K562 (cell line): ENCODE results near the gene LRRC7. TPM values are rescaled to one million over a fixed set of nuclear protein-coding genes. Genes with fewer than 3 reads are reported as not detected.

Experiments
- ATAC-seq: fragments of 200-7000 bp; cut with Tn5 transposase; 3 replicates; pipeline ENCODE4 v1.9.1; 2020; ENCODE audit warnings: moderate library complexity
- BruUV-seq: library from RNA; stranded (reverse); fragments of 400-500 nt; replicated peaks from 2 replicates; lab custom pipeline; 2021; lab: Mats Ljungman, UMichigan
- CTCF ChIA-PET: fragments of 300-600 bp; formaldehyde crosslinking; extraction: SDS; loops from one replicate; lab custom pipeline; 2021; ENCODE audit warnings: low intra/inter-chr PET ratio; lab: Yijun Ruan, JAX
- POLR2A ChIA-PET: fragments of 300-600, 350-650 bp; sonication (Branson Sonifier 250); formaldehyde crosslinking; extraction: SDS; loops from one replicate; lab custom pipeline; 2021; ENCODE audit warnings: antibody characterized with exemption, inconsistent platforms; lab: Yijun Ruan, JAX
- DNase-seq, 4 experiments: peaks; one replicate each; pipeline versions ENCODE4 v3.0.0 to v3.0.0-alpha.2; 2011 to 2018; ENCODE audit warnings: low spot score in 3 of 4, mixed read lengths in 3 of 4; ENCODE audit errors: extremely low read depth in 1 of 4
- FAIRE-seq: peaks from 2 replicates; lab custom pipeline; 2011; peaks lifted over from hg19 to GRCh38; lab: Jason Lieb, UNC
- H2AFZ ChIP-seq: 2 replicates; pipeline ENCODE4 v1.6.0; 2011; ENCODE audit warnings: low read depth, low read length, control low read depth, inconsistent platforms
- H3K27ac ChIP-seq: fragments of 200-600 bp; 3 replicates; pipeline ENCODE4 v1.8.0; 2011; ENCODE audit warnings: low read depth, mild to moderate bottlenecking, control low read depth, inconsistent platforms, low read length, moderate library complexity, mixed read lengths; ENCODE audit errors: extremely low read depth
- H3K27me3 ChIP-seq, 2 experiments: fragments of 300-600 bp in 1 of 2; 2 replicates in 1 of 2; 3 replicates in 1 of 2; pipeline versions ENCODE4 v1.6.0 to v1.8.0; 2011; ENCODE audit warnings: inconsistent platforms in 2 of 2, low read length in 2 of 2, mild to moderate bottlenecking in 1 of 2, mixed read lengths in 1 of 2, moderate library complexity in 1 of 2; ENCODE audit not compliant: control insufficient read depth in 2 of 2, insufficient read depth in 2 of 2
- H3K36me3 ChIP-seq: fragments of 300-600 bp; 3 replicates; pipeline ENCODE4 v1.8.0; 2011; ENCODE audit warnings: mild to moderate bottlenecking, low read length, inconsistent platforms; ENCODE audit not compliant: control insufficient read depth, insufficient read depth
- H3K4me1 ChIP-seq, 2 experiments: fragments of 200-600 bp in 1 of 2; replicated peaks in 1 of 2; 2 replicates in 1 of 2; 3 replicates in 1 of 2; pipeline versions ENCODE4 v1.5.1 to v1.8.0; 2011; ENCODE audit warnings: inconsistent platforms in 2 of 2, low read length in 2 of 2, mild to moderate bottlenecking in 1 of 2, mixed read lengths in 1 of 2, moderate library complexity in 1 of 2; ENCODE audit not compliant: control insufficient read depth in 2 of 2, insufficient read depth in 2 of 2
- H3K4me2 ChIP-seq: 2 replicates; pipeline ENCODE4 v1.6.1; 2011; ENCODE audit warnings: low read length, control low read depth, inconsistent platforms, mixed read lengths; ENCODE audit not compliant: insufficient read depth
- H3K4me3 ChIP-seq: fragments of 200-600 bp; sonication (generic), shearing (Covaris generic); 2 replicates; pipeline ENCODE4 v1.5.1; 2016; ENCODE audit warnings: control low read depth, inconsistent platforms
- H3K79me2 ChIP-seq: fragments of 200-600 bp; 3 replicates; pipeline ENCODE4 v1.8.0; 2011; ENCODE audit warnings: low read length, inconsistent platforms; ENCODE audit not compliant: control insufficient read depth, insufficient read depth
- H3K9ac ChIP-seq, 2 experiments: 2 replicates each; pipeline versions ENCODE4 v1.6.0 to v1.6.1; 2011; ENCODE audit warnings: low read depth in 2 of 2, low read length in 2 of 2, control low read depth in 1 of 2, inconsistent platforms in 1 of 2, mild to moderate bottlenecking in 1 of 2, mixed read lengths in 1 of 2; ENCODE audit not compliant: insufficient read depth in 1 of 2
- H3K9me1 ChIP-seq: one replicate; pipeline ENCODE4 v1.6.0; 2011; ENCODE audit warnings: inconsistent platforms, mild to moderate bottlenecking, low read length, moderate library complexity; ENCODE audit not compliant: control insufficient read depth, insufficient read depth
- H3K9me3 ChIP-seq: replicated peaks from 2 replicates; pipeline ENCODE4 v1.5.1; 2011; ENCODE audit warnings: low read depth, low read length, inconsistent platforms; ENCODE audit not compliant: control insufficient read depth, insufficient read depth
- H4K20me1 ChIP-seq: replicated peaks from 2 replicates; pipeline ENCODE4 v1.6.1; 2011; ENCODE audit warnings: low read length, inconsistent platforms, mixed read lengths; ENCODE audit not compliant: control insufficient read depth, insufficient read depth
- ARID1B ChIP-seq: fragments of 450-650 bp; IDR thresholded peaks from 2 replicates; pipeline ENCODE4 v1.6.1; 2016; ENCODE audit warnings: antibody characterized with exemption, mild to moderate bottlenecking, inconsistent platforms
- BHLHE40 ChIP-seq: IDR thresholded peaks from 2 replicates; pipeline ENCODE4 v1.6.1; 2011; ENCODE audit warnings: low read length, improper control_type of control experiment
- C11orf30 ChIP-seq: fragments of 450-650 bp; IDR thresholded peaks from 2 replicates; pipeline ENCODE4 v1.6.1; 2016; ENCODE audit warnings: low read depth, mild to moderate bottlenecking
- CBFA2T3 ChIP-seq: fragments of 450-650 bp; IDR thresholded peaks from 2 replicates; pipeline ENCODE4 v1.6.1; 2017
- CREM ChIP-seq: IDR thresholded peaks from 2 replicates; pipeline ENCODE4 v1.6.1; 2014; ENCODE audit warnings: antibody characterized with exemption, low read depth
- EP300 ChIP-seq: IDR thresholded peaks from 2 replicates; pipeline ENCODE4 v1.6.1; 2012; ENCODE audit warnings: low read length, improper control_type of control experiment
- ESRRA ChIP-seq: fragments of 450-650 bp; IDR thresholded peaks from 2 replicates; pipeline ENCODE4 v1.6.1; 2014; ENCODE audit warnings: low read depth, mild to moderate bottlenecking, moderate library complexity, borderline replicate concordance
- FOSL1 ChIP-seq: fragments of 200-800 bp; sonication (Bioruptor generic); conservative IDR thresholded peaks from 2 replicates; pipeline ENCODE4 v1.6.1; 2016; ENCODE audit warnings: missing genetic modification characterization, missing compliant biosample characterization
- JUND ChIP-seq, 2 experiments: IDR thresholded peaks; 2 replicates in 1 of 2; 3 replicates in 1 of 2; pipeline ENCODE4 v1.6.1; 2011; ENCODE audit warnings: borderline replicate concordance in 2 of 2, low read depth in 2 of 2, low read length in 2 of 2, improper control_type of control experiment in 1 of 2, missing biosample characterization in 1 of 2, missing genetic modification characterization in 1 of 2, missing genetic modification reagents in 1 of 2
- KDM1A ChIP-seq, 2 experiments: fragments of 450-650 bp; IDR thresholded peaks; 2 replicates each; pipeline ENCODE4 v1.6.1; 2016; ENCODE audit warnings: mild to moderate bottlenecking in 2 of 2
- MAFF ChIP-seq: IDR thresholded peaks from 2 replicates; pipeline ENCODE4 v1.6.1; 2012; ENCODE audit warnings: low read length, improper control_type of control experiment
- MAFK ChIP-seq: IDR thresholded peaks from 2 replicates; pipeline ENCODE4 v1.6.1; 2011; ENCODE audit warnings: low read length, improper control_type of control experiment
- MBD2 ChIP-seq: sonication (generic); IDR thresholded peaks from 2 replicates; pipeline ENCODE4 v1.6.1; 2016; ENCODE audit warnings: low read depth, borderline replicate concordance
- MYC ChIP-seq, 2 experiments: fragments of 250-450 bp in 1 of 2; sonication (Bioruptor Pico) in 1 of 2; IDR thresholded peaks; 2 replicates each; pipeline versions ENCODE4 v1.5.1 to v1.6.1; 2012 to 2021; ENCODE audit warnings: low read depth in 2 of 2, borderline replicate concordance in 1 of 2, improper control_type of control experiment in 1 of 2, low read length in 1 of 2, mild to moderate bottlenecking in 1 of 2, moderate library complexity in 1 of 2
- NR2C1 ChIP-seq, 2 experiments: fragments of 450-650 bp; IDR thresholded peaks; 2 replicates each; pipeline ENCODE4 v1.6.1; 2017; ENCODE audit warnings: mild to moderate bottlenecking in 2 of 2, antibody characterized with exemption in 1 of 2, inconsistent platforms in 1 of 2, missing compliant biosample characterization in 1 of 2, missing genetic modification characterization in 1 of 2
- TEAD1 ChIP-seq, 2 experiments: fragments of 450-650 bp in 1 of 2; sonication (generic) in 1 of 2; formaldehyde crosslinking; IDR thresholded peaks; 2 replicates each; pipeline versions ENCODE4 v1.4.0 to v1.8.0; 2020 to 2022; ENCODE audit warnings: mild to moderate bottlenecking in 2 of 2, missing genetic modification reagents in 1 of 2
- TEAD4 ChIP-seq, 2 experiments: sonication (generic) in 1 of 2; formaldehyde crosslinking in 1 of 2; IDR thresholded peaks; 2 replicates each; pipeline versions ENCODE4 v1.6.1 to v1.8.0; 2012 to 2022; ENCODE audit warnings: borderline replicate concordance in 1 of 2, inconsistent platforms in 1 of 2, low read length in 1 of 2, mild to moderate bottlenecking in 1 of 2, missing genetic modification reagents in 1 of 2
- TRIM24 ChIP-seq, 2 experiments: fragments of 450-650 bp; IDR thresholded peaks; 2 replicates each; pipeline ENCODE4 v1.6.1; 2016
- ZNF316 ChIP-seq: fragments of 450-650 bp; IDR thresholded peaks from 2 replicates; pipeline ENCODE4 v1.6.1; 2016
- WGBS: fragments of 100-300 bp; shearing (Covaris generic); methylation state at CpG from one replicate; pipeline ENCODE4 v1.1.6; 2016; ENCODE audit warnings: low coverage, mixed read lengths; ENCODE audit not compliant: insufficient coverage; ENCODE audit errors: missing lambda C conversion rate; 5-methylcytosine and 5-hydroxymethylcytosine counted together
- in situ Hi-C: fragments of 300-500 bp; cut with MboI; formaldehyde crosslinking; loops from 4 replicates; pipeline ENCODE4 v1.15.0; 2018; ENCODE audit warnings: inconsistent platforms, mixed read lengths
- intact Hi-C: fragments of 100-400 bp; cut with micrococcal nuclease; formaldehyde crosslinking; loops from 2 replicates; pipeline ENCODE4 v1.14.2; 2022
- polyA plus RNA-seq, 8 experiments: library from polyadenylated mRNA; depleted of rRNA in 4 of 8; stranded (reverse) in 5 of 8; unstranded in 3 of 8; fragments of >200 nt; fragmentation: Nextera tagmentation in 2 of 8; fragmentation: Illumina TruSeq in 1 of 8; extraction: Ambion mirVana in 2 of 8; extraction: Trizol in 1 of 8; gene quantifications; 2 replicates each; pipeline versions ENCODE4 v1.2.1 to v1.2.3, GENCODE V29; 2011 to 2014; ENCODE audit warnings: inconsistent platforms in 1 of 8, missing spikeins in 1 of 8
- total RNA-seq, 7 experiments: library from RNA; depleted of rRNA in 6 of 7; stranded (reverse); fragments of >200 nt in 6 of 7; fragmentation: Illumina TruSeq in 2 of 7; extraction: Trizol in 2 of 7; gene quantifications; 2 replicates each; pipeline versions ENCODE4 v1.2.1 to v1.2.3, GENCODE V29; 2011 to 2021; ENCODE audit warnings: low replicate concordance in 1 of 7
- TF ChIP-seq, protein P1 (sequence below), 2 experiments: IDR thresholded peaks in 1 of 2; conservative IDR thresholded peaks in 1 of 2; 2 replicates each; pipeline ENCODE4 v1.6.1; 2016; ENCODE audit warnings: low read depth in 2 of 2, mild to moderate bottlenecking in 1 of 2, missing compliant biosample characterization in 1 of 2, missing genetic modification characterization in 1 of 2, moderate library complexity in 1 of 2

The LRRC7 gene
- total and polyA plus RNA-seq, 9 of the 15 experiments (the other 6 are each of a cell fraction or from before 2014, with no cell fraction given) = 0.09 to 0.94 (median 0.49) TPM

- Histone ChIP-seq H4K20me1 (no peaks in the 10 kb centered on the region), H2AFZ (no peak overlapping the region), H3K79me2 (no peaks in the 10 kb centered on the region), H3K4me1 (no peaks in the 10 kb centered on the region), H3K9ac (no peak overlapping the region), H3K9me1 (no peaks in the 10 kb centered on the region), H3K27me3 (no peaks in the 10 kb centered on the region), H3K4me3 (no peak overlapping the region), H3K36me3 (no peaks in the 10 kb centered on the region; the same call in 2 of the 3 replicates), H3K9me3 (no peaks in the 10 kb centered on the region), H3K27ac (no peak overlapping the region), H3K4me2 (no peak overlapping the region)
- CTCF ChIA-PET = no interaction called here
- POLR2A ChIA-PET = no interaction called here
- in situ Hi-C loops = no loop called here
- WGBS = 69% methylated on average over 5 of the region's 5 CpGs
- BruUV-seq = no TSS peak
- FAIRE-seq (peak; percentile 46), ATAC-seq (peak; percentile 75), DNase-seq (peak; percentile 13 to 58 (median 14))
- intact Hi-C loops = no loop called here
- TF ChIP-seq MBD2 (0 out of 2 replicates have a peak, but pooled peaks have one; percentile 27), MAFK (peak; percentile 64; the same call in 1 of the 2 replicates), FOSL1 (peak; percentile 99), JUND (IDR thresholded peaks at IDR 0.05; ENCODE audit: borderline replicate concordance, low read depth, low read length) (peak; percentile 91), JUND (tag; IDR thresholded peaks at IDR 0.05; ENCODE audit: borderline replicate concordance, low read depth, low read length) (peak; percentile 87), MAFF (peak; percentile 43; the same call in 1 of the 2 replicates), TEAD1 (CRISPR knock-in tag; IDR thresholded peaks at IDR 0.05) (no peak), CBFA2T3 (peak; percentile 43), ESRRA (peak; percentile 65), ZNF316 (peak; percentile 29; the same call in 1 of the 2 replicates), NR2C1 (IDR thresholded peaks at IDR 0.05) (no peak), NR2C1 (tag; IDR thresholded peaks at IDR 0.05) (peak; percentile 71), KDM1A (IDR thresholded peaks at IDR 0.05) (peak; percentile 47 to 66; a peak in 3 of 4 replicates), MYC (IDR thresholded peaks at IDR 0.05; ENCODE audit: low read depth, low read length) (no peak), MYC (CRISPR knock-in tag; IDR thresholded peaks at IDR 0.05; ENCODE audit: borderline replicate concordance, low read depth) (no peak), CREM (peak; percentile 41), EP300 (peak; percentile 67), BHLHE40 (peak; percentile 68), C11orf30 (peak; percentile 63; the same call in 1 of the 2 replicates), ARID1B (peak; percentile 81), TRIM24 (IDR thresholded peaks at IDR 0.05) (0 out of 4 replicates have a peak, but pooled peaks of 1 of the 2 experiments have one; percentile 36), TEAD4 (IDR thresholded peaks at IDR 0.05; ENCODE audit: low read length) (peak; percentile 34; the same call in 1 of the 2 replicates), TEAD4 (CRISPR knock-in tag; IDR thresholded peaks at IDR 0.05; ENCODE audit: borderline replicate concordance) (no peak)
- TF ChIP-seq, protein P1, sequence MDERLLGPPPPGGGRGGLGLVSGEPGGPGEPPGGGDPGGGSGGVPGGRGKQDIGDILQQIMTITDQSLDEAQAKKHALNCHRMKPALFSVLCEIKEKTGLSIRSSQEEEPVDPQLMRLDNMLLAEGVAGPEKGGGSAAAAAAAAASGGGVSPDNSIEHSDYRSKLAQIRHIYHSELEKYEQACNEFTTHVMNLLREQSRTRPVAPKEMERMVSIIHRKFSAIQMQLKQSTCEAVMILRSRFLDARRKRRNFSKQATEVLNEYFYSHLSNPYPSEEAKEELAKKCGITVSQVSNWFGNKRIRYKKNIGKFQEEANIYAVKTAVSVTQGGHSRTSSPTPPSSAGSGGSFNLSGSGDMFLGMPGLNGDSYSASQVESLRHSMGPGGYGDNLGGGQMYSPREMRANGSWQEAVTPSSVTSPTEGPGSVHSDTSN (CRISPR knock-in tag; IDR thresholded peaks at IDR 0.05; ENCODE audit: low read depth) = peak; percentile 22; the same call in 1 of the 2 replicates
- TF ChIP-seq, protein P1 (tag; conservative IDR thresholded peaks at IDR 0.05; ENCODE audit: low read depth) = peak; percentile 86
These were observed 588.9 kb downstream of the LRRC7 start for GRCh38 chr1:70156529-70157120.
